HUES64 (cell line): ENCODE data around the gene NBAS.

Source experiments
- H3K27ac ChIP-seq: 2 replicates; pipeline ENCODE4 v1.7.0; 2013; ENCODE audit warnings: low read depth, low read length, inconsistent platforms
- H3K27me3 ChIP-seq: 2 replicates; pipeline ENCODE4 v1.6.1; 2013; ENCODE audit warnings: mild to moderate bottlenecking, low read length; ENCODE audit not compliant: insufficient read depth
- H3K36me3 ChIP-seq: 2 replicates; pipeline ENCODE4 v1.6.1; 2013; ENCODE audit warnings: mild to moderate bottlenecking, low read length; ENCODE audit not compliant: insufficient read depth
- H3K4me1 ChIP-seq: 2 replicates; pipeline ENCODE4 v1.6.1; 2013; ENCODE audit warnings: mild to moderate bottlenecking, low read length, moderate library complexity; ENCODE audit not compliant: insufficient read depth
- H3K4me3 ChIP-seq: 2 replicates; pipeline ENCODE4 v1.5.1; 2013; ENCODE audit warnings: mild to moderate bottlenecking, low read length, moderate library complexity
- H3K9ac ChIP-seq: 2 replicates; pipeline ENCODE4 v1.6.1; 2013; ENCODE audit warnings: mild to moderate bottlenecking, low read depth, low read length
- H3K9me3 ChIP-seq: 2 replicates; pipeline ENCODE4 v1.6.1; 2013; ENCODE audit warnings: low read depth, low read length; ENCODE audit not compliant: insufficient read depth
- WGBS: fragments of 150-250, 120-280 bp; methylation state at CpG from one replicate; pipeline ENCODE4 v1.1.7; 2013; ENCODE audit warnings: missing lambda C conversion rate; 5-methylcytosine and 5-hydroxymethylcytosine counted together

NBAS gene

DNA sequence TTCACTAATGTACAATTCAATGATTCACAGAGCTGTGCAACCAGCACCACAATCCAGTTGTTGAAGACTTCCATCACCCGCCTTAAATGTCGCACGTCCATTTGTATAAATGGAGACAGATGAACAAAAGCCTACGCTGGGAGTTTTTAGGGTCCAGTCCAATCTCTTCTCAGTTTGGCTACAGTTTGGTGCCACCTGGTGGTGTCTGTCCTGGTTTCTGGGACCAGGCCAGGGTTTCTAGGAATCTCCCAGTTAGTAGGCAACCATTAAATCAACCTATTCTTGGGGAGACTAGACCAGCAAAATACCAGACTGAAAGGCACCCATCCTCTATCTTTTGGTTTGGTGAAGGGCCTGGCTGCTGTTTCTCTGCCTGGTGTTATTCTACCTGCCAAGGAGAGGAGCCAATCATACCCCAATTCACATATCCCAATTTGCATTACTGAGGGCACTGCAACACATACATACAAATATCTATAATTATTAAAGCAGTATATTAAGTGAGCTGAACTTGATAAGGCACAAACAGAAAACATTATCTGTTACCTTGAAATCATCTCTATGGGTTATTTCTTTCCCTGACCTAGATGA lies 27.3 kb upstream of the NBAS start:
- WGBS = 83% methylated on average over 4 of the region's 4 CpGs
- H3K9ac ChIP-seq = no peak overlapping the region

GRCh38 chr2:15584767-15585469 lies 23.8 kb upstream of the NBAS start:
- Histone ChIP-seq H3K4me3 (no peak overlapping the region), H3K9ac (no peak overlapping the region), H3K9me3 (no peaks in the 10 kb centered on the region), H3K27ac (no peak overlapping the region), H3K4me1 (peaks cover under 1% of the 10 kb centered on the region; the same call in 1 of the 2 replicates), H3K27me3 (no peaks in the 10 kb centered on the region), H3K36me3 (no peaks in the 10 kb centered on the region)
- WGBS = 95% methylated on average over 2 of the region's 2 CpGs

More for the DNA sequence above, 27.3 kb upstream of the NBAS start:
- Histone ChIP-seq H3K4me3 (no peak overlapping the region), H3K36me3 (no peaks in the 10 kb centered on the region), H3K9me3 (no peaks in the 10 kb centered on the region), H3K27ac (no peak overlapping the region), H3K27me3 (no peaks in the 10 kb centered on the region), H3K4me1 (0 out of 2 replicates have a peak, but pooled peaks cover 2% of the 10 kb centered on the region)

GRCh38 chr2:15584316-15584715 lies 23.2 kb upstream of the NBAS start:
- H3K9ac ChIP-seq = no peak overlapping the region
- peaks cover 5% of the 10 kb centered on the region; the same call in 1 of the 2 replicates for H3K4me1 ChIP-seq
- no peak overlapping the region for H3K27ac ChIP-seq
- no peaks in the 10 kb centered on the region for H3K36me3 ChIP-seq
- H3K9me3 ChIP-seq = no peaks in the 10 kb centered on the region
- no peaks in the 10 kb centered on the region for H3K27me3 ChIP-seq
- no peak overlapping the region for H3K4me3 ChIP-seq

DNA sequence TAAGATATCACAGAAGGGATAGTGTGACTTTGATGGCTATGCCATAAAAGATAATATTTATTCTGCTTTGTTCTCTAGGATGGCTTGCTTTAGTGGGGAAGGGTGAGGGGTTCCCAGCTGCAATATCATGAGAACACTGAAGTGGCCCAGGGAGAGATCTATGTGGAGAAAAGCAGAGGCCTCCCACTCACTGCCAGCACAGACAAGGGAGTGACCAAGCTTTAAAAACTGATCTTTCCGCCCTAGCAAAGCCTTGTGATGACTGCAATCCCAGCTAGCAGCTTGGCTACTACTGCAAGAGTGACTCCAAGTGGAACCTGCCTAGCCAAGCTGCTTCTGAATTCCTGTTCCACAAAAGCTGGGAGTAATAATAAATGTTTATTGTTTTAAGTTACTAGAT lies 22.7 kb upstream of the NBAS start:
- WGBS = 84% methylated on average over 1 of the region's 1 CpG
- Histone ChIP-seq H3K9ac (no peak overlapping the region), H3K36me3 (no peaks in the 10 kb centered on the region), H3K4me3 (no peak overlapping the region), H3K27me3 (no peaks in the 10 kb centered on the region), H3K4me1 (peaks cover 9% of the 10 kb centered on the region; the same call in 1 of the 2 replicates), H3K9me3 (no peaks in the 10 kb centered on the region), H3K27ac (no peak overlapping the region)

GRCh38 chr2:15582710-15583357 lies 21.7 kb upstream of the NBAS start:
- no peak overlapping the region for H3K4me3 ChIP-seq
- H3K27ac ChIP-seq = no peak overlapping the region
- H3K9me3 ChIP-seq = no peaks in the 10 kb centered on the region
- peaks cover 9% of the 10 kb centered on the region; the same call in 1 of the 2 replicates for H3K4me1 ChIP-seq
- WGBS = 94% methylated on average over 15 of the region's 15 CpGs
- no peaks in the 10 kb centered on the region for H3K36me3 ChIP-seq
- no peaks in the 10 kb centered on the region for H3K27me3 ChIP-seq
- no peak overlapping the region for H3K9ac ChIP-seq

DNA sequence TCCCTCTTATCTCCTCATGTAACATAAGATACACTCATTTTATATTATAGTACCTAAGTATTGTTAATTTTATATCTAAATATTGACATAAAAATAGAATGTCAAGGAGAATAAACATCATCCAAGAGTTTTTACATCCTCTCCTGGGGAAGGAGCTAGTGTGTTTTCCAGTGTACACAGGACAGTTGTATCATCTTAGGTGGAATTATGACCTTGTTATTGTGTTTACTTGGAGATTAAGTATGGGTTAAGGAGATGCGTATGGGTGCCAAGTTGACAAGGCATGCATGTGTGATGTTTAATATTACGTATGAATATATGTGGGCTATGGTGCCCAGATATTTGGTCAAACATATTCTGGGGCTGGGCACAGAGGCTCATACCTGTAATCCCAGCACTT lies 19.3 kb upstream of the NBAS start:
- Histone ChIP-seq H3K27me3 (no peaks in the 10 kb centered on the region), H3K9ac (no peak overlapping the region), H3K4me3 (no peak overlapping the region), H3K9me3 (no peaks in the 10 kb centered on the region), H3K4me1 (peaks cover 9% of the 10 kb centered on the region; the same call in 1 of the 2 replicates), H3K27ac (no peak overlapping the region), H3K36me3 (no peaks in the 10 kb centered on the region)
- 93% methylated on average over 2 of the region's 2 CpGs for WGBS

DNA sequence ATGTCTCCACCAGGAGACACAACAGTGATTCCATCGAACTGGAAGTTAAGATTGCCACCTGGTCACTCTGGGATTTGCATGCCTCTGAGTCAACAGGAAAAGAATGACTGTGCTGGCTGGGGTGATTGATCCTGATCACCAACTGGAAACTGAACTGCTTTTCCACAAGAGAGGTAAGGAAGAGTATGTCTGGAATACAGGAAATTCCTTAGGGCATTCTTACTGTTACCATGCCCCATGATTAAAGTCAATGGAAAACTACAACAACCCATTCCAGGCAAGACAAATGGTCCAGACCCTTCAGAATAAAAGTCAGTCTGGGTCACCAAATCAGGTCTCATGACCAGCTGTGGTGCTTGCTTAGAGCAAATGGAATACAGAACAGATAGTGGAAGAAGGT lies 18.5 kb upstream of the NBAS start:
- 63% methylated on average over 1 of the region's 1 CpG for WGBS
- no peak overlapping the region for H3K27ac ChIP-seq
- no peaks in the 10 kb centered on the region for H3K36me3 ChIP-seq
- H3K4me3 ChIP-seq = no peak overlapping the region
- peaks cover 9% of the 10 kb centered on the region; the same call in 1 of the 2 replicates for H3K4me1 ChIP-seq
- H3K9me3 ChIP-seq = no peaks in the 10 kb centered on the region
- no peak overlapping the region for H3K9ac ChIP-seq
- no peaks in the 10 kb centered on the region for H3K27me3 ChIP-seq

DNA sequence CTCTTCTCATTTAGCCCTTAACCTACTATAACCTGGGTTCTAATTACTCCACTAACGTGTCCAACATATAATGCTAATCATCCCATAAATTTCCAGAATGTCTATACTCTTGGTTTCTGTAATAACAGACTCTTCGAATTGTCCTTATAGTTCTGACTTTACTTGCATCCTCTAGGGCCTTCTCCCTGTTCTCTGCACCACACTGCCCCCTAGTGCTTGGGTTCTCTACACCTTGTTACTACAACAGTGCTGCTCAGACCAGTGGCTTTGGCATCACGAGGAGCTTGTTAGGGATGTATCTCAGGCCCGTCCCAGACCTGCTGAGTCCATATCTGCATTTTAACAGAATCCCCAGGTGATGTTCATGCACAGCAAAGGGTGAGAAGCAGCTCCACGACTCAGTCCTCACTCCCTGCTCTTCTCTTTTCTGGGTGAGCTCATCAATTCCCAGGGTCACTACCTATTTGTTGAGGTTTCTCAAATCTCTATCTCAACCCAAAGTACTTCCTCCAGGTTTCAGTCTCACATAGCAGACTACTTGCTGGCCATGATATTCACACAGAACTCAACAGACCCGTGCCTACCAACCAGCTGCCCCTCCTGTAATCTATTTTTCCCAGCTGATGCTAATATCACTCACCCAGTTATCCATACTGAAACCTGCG lies 16.1 kb upstream of the NBAS start:
- Histone ChIP-seq H3K4me3 (no peak overlapping the region), H3K9ac (no peak overlapping the region), H3K9me3 (no peaks in the 10 kb centered on the region), H3K36me3 (no peaks in the 10 kb centered on the region), H3K27ac (no peak overlapping the region), H3K27me3 (no peaks in the 10 kb centered on the region), H3K4me1 (peaks cover 9% of the 10 kb centered on the region; the same call in 1 of the 2 replicates)
- WGBS = 31% methylated on average over 7 of the region's 7 CpGs

DNA sequence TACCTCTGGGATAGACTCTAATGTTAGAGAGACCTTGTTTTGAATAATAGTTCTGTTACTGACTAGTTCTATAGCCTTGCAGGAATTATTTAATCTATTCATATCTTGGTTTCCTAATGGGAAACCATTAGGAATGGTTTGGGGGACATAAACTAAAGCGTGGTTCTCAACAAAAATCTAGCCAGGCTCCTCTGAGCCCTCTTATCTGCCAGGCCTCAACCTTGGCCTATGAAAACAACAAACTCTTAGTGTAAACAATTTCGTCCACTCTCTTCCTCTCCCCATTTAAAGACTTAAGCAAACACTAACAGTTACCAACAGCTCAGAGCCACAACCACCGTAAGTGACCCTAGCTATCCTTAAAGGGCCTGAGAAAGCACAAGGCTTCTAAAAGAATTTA lies 10.6 kb upstream of the NBAS start:
- no peaks in the 10 kb centered on the region for H3K36me3 ChIP-seq
- no peaks in the 10 kb centered on the region for H3K27me3 ChIP-seq
- 80% methylated on average over 3 of the region's 3 CpGs for WGBS
- H3K4me1 ChIP-seq = no peaks in the 10 kb centered on the region; the same call in 1 of the 2 replicates
- no peak overlapping the region for H3K27ac ChIP-seq
- H3K9ac ChIP-seq = no peak overlapping the region
- no peaks in the 10 kb centered on the region for H3K9me3 ChIP-seq
- H3K4me3 ChIP-seq = no peak overlapping the region

DNA sequence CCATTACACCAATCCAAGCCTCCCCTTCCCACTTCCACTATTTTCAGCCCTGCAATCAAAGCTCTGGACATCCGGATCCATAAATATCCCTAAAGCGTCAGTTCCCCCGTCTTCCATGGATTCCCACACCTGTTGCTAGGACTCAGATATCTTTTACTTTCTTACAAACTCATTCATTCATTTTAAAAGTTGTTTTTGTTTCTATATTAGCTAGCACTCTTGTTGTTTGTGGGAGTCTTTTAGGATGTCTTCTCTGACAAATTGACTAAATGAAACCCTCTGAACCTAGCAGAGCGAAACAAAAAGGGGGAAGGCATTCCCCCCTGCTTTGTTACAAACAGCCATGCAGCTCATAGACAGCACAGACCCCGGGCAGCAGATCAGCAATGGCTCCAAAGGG lies 9.0 kb upstream of the NBAS start:
- Histone ChIP-seq H3K27me3 (no peaks in the 10 kb centered on the region), H3K27ac (no peak overlapping the region), H3K9me3 (no peaks in the 10 kb centered on the region), H3K9ac (no peak overlapping the region), H3K4me3 (no peak overlapping the region), H3K36me3 (no peaks in the 10 kb centered on the region), H3K4me1 (no peaks in the 10 kb centered on the region; the same call in 1 of the 2 replicates)
- 90% methylated on average over 5 of the region's 5 CpGs for WGBS

- H3K4me3 ChIP-seq = no peak overlapping the region
- WGBS = 97% methylated on average over 12 of the region's 12 CpGs
- H3K4me1 ChIP-seq = no peaks in the 10 kb centered on the region; the same call in 1 of the 2 replicates
- H3K9me3 ChIP-seq = no peaks in the 10 kb centered on the region
- H3K27me3 ChIP-seq = no peaks in the 10 kb centered on the region
- no peaks in the 10 kb centered on the region for H3K36me3 ChIP-seq
- H3K27ac ChIP-seq = no peak overlapping the region
- H3K9ac ChIP-seq = no peak overlapping the region
These were observed 7.7 kb upstream of the NBAS start for GRCh38 chr2:15568874-15569273.
